M059J (cell line): ENCODE measurements around the gene ITGAE. TPM values are rescaled to one million over a fixed set of nuclear protein-coding genes. Genes with fewer than 3 reads are reported as not detected.
"Not testable (repeated sequence)": the region's sequence is repeated elsewhere in the genome, so short reads cannot be mapped to it uniquely, and the experiment has no call there.

ENCODE experiments used
- DNase-seq: peaks from one replicate; pipeline ENCODE4 v3.0.0-alpha.2; 2012; ENCODE audit warnings: low read depth
- total RNA-seq: library from RNA; depleted of rRNA; stranded (reverse); fragments of >200 nt; shearing (Covaris generic); gene quantifications from 2 replicates; pipeline ENCODE4 v1.2.3, GENCODE V29; 2014

ITGAE gene
- total RNA-seq, 1 experiment from 2014 or later: 38.2 TPM

DNA sequence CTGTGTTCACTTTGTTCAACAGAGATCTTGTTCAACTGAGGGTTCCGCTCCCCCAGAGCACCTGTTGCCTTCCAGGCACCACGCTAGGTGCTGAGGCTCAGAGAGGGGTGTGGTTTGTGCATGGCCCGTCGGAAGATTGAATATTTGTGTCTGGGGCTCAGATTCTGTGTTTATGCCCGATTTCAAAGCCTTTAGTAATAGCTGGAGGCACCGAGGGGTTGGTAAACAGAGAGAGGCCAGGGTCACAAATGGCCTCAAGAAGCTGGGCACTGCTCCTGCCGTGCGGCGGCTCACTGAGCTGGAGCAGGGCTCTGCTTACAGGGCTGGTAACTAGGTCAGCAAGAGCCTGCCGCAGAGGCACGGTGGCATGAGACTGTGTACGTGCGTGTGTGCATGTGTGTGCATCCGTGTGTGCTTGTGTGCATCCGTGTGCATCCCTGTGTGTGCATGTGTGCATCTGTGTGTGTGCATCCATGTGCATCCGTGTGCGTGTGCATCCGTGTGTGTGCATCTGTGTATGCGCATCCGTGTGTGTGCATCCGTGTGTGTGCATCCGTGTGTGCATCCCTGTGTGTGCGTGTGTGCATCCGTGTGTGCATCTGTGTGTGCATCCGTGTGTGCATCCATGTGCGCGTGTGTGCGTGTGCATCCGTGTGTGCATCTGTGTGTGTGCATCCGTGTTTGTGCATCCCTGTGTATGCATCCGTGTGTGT lies 5.4 kb downstream of the ITGAE start:
- peak; percentile 63 for DNase-seq

DNA sequence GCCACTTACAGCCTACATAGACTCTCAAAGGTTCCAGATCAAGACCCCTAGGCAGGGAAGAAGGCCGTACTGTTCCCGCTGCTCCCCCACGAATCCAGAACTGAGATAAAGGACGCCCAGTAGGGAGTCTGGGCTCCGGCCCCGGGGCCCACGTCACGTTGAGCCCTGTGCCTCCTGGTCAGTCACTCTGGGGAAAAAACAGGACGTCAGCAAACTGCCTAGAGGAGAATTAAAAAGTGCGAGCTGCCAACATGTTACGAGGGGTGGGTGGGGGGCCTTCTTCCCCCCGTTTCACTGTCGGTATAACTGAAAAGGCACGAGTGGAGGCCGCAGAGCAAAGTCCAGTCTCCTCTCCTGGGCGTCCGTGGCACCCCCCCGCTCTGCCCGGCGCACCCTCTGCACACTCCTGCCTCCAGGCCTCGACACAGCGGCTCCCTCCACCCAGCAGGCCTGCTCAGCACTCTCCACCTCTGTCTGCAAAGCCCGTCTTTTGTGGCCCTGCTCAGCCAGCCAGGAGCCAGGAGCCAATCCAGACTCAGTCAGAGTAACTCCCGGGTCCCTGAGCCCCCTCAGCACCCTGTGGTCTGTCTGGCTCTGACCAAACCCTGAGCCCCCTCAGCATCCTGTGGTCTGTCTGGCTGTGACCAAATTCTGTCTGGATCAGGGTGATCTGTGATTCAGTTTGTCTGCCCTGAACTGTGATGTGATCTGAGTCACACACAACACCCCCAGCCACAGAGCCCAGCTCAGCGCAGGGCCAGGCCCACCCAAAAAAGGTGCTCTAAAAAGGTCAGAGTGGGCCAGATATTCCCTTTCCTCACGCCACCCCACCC lies 6.2 kb downstream of the ITGAE start:
- peak; percentile 62 for DNase-seq

DNA sequence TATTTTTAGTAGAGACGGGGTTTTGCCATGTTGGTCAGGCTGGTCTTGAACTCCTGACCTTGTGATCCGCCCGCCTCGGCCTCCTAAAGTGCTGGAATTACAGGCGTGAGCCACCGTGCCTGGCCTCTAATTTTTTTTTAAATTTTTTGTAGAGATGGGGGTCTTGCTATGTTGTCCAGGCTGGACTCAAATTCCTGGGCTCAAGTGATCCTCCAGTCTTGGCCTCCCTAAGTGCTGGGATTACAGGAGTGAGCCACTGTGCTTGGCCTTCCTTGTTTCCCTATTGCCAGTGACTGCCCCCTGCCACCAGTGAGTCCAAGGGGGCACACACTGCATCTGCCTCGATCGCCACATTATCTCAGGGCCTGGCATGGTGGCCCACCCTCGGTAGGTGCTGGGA lies 6.8 kb downstream of the ITGAE start:
- DNase-seq: not testable (repeated sequence)

DNA sequence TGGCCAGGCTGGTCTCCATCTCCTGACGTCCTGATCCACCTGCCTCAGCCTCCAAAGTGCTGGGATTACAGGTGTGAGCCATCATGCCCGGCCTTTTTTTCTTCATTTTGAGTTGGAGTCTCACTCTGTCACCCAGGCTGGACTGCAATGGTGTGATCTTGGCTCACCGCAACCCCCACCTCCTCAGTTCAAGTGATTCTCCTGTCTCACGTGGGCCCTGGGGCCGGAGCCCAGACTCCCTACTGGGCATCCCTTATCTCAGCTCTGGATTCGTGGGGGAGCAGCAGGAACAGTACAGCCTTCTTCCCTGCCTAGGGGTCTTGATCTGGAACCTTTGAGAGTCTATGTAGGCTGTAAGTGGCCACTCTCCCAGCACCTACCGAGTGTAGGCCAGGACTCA lies 7.7 kb downstream of the ITGAE start:
- DNase-seq: not testable (repeated sequence)

DNA sequence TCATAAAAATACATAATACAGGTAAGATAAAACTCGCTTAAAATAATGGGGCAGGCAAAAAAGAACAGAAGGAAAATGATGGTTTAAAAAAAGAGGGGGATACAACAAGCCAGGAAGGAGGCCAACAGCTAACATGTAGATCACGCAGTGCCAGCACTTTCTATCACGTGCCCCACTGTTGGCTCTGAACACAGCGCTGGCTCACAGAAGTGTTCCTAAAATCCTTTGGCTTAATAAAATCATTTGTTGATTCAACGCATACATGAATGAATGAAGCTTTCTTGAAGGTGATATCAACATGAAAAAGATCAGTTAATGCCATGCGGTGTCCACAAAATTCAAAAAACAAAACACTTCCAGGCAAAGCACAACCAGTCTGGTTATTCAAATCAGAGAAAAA lies 8.5 kb downstream of the ITGAE start:
- DNase-seq: no peak

DNA sequence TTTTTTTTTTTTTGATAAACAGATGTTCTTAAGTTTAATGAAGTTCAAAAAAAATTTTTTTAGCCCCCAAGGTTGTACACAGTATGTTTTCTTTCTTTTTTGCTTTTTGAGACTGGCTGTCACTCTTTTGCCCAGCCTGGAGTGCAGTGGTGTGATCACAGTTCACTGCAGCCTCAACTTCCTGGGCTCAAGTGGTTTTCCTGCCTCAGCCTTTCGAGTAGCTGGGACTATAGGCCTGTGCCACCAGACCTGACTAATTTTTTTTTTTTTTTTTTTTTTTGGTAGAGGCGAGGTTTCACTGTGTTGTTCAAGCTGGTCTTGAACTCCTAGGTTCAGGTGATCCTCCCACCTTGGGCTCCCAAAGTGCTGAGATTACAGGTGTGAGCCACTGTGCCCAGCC lies 12.8 kb downstream of the ITGAE start:
- peak; percentile 21 for DNase-seq

DNA sequence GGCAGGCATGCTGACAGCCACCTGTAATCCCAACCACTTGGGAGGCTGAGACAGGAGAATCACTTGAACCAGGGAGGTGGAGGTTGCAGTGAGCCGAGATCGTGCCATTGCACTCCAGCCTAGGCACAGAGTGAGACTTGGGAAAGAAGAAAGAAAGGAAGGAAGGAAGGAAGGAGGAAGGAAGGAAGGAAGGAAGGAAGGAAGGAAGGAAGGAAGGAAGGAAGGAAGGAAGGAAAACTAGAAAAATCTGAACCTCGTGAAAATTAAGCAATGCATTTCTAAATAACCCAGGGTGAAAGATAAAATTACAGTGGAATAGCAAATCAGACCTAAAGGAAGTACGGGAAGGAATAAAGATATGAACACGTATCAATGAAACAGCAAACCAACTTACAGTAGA lies 15.7 kb downstream of the ITGAE start:
- DNase-seq: not testable (repeated sequence)

DNA sequence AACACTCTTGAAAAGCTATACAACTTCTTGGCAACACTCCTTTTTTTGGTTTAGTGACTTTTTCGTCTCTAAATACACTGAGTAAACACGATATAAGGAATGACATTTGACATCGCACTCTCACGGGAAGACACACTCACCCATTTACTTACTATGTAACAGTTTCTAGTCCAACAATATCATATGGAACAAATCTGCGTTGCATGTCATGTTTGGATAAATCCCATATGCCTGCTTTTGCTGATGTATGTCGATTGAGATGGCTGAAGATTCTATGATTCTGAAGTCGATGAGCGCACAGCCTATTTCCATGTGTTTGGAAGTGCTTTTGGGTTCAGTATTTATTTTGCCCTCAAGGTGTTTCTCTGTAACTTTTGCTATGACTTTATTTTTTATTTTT lies 18.2 kb downstream of the ITGAE start:
- no peak for DNase-seq

DNA sequence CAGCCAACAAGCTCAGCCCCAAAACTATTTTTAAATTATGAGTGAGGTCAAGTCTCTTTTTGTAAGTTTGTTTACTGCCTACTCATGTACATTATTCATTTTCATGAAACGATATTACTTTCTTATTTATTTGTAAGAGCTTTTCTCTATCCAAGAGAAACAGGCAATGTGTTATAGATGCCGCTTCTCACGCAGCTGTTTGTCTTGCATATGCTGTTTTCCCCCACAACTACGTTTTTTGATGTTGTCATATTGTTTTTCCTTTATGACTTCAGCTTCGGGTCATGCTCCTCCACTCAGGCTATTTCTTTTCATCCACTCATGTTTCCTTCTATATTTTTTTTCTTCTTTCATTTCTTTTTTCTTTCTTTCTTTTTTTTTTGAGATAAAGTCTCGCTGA lies 20.0 kb downstream of the ITGAE start:
- DNase-seq: no peak

DNA sequence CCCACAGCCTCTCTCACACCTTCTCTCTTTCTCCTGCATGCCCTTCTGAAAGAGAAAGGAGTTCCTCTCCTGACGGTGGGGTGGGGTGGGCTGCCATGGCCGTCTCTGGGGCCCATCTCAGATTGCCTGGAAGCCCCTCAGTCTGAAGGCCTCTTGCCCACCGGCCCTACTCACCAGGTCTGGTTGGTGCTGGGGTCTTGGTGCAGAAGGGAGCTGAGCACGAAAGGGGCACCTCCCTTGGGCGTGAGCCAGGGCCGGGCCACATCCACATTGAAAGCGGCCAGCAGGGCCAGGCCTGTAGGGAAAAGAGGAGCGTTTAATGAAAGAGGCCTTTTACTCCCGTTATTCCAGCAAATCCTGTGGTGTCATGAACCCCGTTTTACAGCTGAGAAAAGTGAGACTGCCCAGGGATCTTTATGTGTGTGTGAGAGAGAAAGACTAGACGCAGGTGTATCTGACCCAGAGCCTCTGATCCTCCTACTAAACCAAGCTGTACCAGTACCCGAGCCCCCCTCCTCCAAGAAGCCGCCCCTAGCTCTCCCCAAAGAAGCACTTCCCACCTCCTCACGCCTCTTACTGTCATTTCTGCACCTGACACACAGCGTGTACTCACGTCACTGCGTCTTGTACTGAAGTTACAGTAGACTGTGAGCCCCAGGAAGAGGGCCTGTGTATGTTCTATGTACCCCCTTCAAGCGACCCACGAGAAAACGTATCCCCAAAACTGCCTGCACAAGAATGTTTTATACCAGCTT lies 23.4 kb downstream of the ITGAE start:
- no peak for DNase-seq

DNA sequence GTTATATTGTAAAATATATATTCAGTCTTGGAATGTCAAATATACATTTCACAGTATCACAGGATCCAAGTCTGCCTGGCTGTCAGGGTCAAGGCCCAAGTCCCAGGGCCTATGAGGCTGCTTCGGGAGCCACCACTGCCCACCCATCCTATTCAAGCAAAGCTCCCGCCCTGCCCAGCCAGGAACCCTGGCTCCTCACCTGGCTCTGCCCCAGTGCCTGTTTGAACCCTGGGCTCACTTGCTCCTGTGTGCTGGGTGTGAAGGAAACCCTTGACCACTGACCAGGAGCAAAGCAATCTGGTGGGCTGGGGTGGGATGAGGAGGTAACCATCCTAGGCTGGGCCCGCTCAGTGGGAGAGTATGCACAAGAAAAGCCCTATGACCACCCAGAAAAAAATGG lies 27.0 kb downstream of the ITGAE start:
- DNase-seq: no peak

DNA sequence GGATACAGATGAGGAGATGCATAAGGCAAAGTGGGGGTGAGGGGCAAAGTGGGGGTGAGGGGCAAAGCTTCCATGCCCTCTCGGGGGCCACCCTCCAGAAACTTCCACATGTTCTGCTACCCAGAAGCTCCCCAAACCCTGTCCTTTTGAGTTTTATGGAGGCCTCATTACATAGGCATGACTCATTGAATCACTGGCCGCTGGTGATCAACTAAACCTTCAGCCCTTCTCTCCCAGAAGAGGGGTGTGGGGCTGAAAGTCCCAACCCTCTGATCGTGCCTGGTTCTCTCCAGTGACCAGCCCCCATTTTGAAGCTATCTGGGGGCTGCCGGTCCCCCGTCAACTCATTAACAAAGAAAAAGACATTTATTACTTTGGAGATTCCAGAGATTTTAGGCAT lies 27.5 kb downstream of the ITGAE start:
- peak; percentile 75 for DNase-seq

DNA sequence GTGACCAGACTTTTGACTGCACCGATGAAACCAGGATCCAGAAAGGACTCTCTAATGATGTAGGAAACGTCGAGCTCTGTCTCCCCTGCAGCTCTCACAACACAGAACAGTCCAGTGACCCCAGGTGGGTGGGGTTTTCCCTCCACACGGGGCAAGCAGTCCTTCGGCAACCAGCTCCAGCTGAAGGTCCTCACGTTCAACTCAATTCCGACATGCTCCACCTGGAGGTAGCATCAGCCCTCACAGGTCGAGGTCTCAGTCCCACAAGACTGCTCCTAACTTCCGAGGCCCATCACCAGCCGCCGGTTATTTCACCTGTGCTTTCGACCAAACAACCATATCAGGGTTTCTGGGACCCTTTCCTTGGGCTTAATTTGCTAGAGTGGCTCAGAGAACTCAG lies 28.2 kb downstream of the ITGAE start:
- no peak for DNase-seq

DNA sequence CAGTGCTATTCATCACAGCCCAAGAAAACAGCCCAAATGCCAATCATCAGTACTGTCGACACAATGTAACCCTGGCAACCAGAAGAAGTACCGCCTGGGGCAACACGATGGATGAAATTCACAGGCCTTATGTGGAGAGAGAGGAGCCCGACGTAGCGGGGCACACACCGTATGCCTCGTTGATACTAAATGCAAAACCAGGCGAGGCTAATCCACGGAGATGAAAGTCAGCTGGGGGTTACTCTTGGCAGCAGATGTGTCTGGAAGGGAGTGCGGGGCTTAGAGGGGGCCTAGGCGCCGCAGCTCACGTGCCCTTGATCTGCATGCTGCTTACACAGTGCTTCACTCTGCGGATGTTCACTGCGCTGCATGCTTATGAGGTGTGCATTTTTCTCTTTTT lies 29.8 kb downstream of the ITGAE start:
- DNase-seq: no peak

DNA sequence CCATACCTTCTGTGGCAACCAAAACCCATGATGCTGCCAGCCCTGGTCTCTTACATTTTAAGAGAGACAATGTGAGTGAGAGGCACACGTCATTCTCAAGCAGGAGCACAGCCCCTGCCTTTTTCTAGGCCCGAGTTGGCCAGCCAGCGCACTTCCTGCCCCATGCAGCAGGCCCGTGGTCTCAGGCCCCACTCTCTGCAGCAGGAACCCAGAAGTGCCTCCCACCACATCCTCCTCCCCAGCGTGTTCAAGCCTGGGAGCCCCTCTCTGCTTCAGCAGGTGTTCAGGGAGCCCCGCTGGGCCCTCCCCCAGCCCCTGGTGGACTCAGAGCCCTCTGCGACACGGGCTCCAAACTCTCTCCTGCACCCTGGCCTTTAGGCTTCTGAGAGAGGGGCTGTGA lies 30.5 kb downstream of the ITGAE start:
- no peak for DNase-seq

DNA sequence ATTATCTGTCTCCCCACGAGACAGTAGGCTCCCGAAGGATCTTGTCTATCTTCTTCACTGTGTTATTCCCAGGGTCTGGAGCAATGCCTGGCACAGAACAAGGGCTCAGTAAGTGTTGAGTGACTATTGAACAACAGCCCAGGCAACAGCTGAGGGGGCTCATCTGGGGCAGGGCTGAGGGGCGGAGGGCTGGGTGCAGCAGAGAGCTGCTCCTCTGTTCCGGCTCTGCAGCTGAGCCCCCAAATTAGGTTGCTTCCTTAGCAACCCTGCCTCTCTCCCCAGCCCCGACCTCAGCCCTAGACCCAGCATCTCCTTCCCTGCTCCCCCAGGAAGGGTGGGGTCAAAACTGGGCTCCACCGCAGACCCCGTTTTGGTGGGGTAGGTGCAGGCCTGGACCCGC lies 32.2 kb downstream of the ITGAE start:
- DNase-seq: no peak

DNA sequence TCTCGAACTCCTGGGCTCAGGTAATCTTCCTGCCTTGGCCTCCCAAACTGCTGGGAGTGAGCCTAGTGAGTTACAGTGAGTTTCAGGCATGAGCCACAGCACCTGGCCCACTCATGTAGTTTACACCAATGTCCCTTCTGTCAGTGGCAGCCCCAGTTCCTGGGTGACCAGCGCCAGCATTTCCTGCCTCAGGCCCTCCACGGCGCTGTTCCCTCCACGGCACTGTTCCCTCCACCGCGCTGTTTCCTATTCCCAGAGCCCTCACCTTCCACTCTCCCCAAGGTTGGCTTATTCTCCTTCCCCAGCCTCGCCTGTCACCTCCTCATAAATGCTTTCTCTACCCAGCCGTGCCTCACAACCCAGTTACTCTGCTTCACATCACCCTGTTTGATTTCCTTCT lies 32.6 kb downstream of the ITGAE start:
- no peak for DNase-seq

DNA sequence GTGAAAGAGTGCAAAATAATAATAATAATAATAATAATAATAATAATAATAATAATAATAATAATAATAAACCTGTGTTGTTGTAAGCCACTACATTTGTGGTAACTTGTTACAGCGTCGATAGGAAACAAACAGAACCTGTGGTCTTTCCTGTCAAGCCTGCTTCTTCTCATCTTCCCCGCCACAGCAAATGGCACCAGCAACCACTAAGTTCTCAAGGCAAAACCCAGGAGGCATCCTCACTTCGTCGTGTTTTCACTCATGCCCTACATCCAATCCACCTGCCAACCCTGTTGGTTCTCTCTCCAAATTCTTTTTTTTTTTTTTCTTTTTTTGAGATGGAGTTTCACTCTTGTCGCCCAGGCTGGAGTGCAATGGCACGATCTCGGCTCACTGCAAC lies 34.2 kb downstream of the ITGAE start:
- no peak for DNase-seq

DNA sequence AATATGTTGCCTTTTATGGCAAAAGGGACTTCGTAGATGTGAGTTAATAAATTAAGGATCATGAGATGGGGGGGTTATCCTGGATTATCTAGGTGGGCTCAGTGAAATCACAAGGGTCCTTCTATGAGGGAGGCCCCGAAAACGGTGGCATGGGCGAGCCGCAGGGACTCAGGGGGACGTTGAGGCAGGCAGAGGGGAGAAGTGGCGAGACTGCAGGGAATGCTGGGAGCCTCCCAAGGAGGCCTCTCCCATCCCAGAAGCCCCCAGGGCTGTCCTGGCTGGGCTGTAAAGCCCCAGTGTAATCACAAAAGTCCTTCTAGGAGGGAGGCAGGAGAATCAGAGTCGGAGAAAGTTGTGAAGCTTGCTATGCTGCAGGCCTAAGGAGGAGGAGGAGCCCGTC lies 35.0 kb downstream of the ITGAE start:
- DNase-seq: no peak

DNA sequence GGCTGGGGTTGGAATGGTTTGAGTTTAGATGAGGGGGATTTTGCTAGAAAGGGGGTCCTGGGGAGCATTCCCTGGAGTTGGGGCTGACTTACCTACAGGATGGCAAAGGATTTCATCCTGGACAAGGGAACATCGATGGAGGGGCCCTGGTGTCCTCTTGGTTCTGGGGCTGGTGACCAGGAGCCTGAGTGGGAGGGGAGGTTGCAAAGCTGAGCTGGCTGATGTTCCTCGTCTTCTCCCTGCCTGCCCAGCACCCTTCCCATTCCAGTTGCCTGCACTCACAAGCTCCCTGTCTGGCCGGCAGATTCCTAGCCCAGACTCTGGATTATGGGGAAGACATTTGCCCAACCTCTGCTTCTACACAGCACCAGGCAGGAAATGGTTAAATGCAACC lies 37.2 kb downstream of the ITGAE start:
- no peak for DNase-seq

DNA sequence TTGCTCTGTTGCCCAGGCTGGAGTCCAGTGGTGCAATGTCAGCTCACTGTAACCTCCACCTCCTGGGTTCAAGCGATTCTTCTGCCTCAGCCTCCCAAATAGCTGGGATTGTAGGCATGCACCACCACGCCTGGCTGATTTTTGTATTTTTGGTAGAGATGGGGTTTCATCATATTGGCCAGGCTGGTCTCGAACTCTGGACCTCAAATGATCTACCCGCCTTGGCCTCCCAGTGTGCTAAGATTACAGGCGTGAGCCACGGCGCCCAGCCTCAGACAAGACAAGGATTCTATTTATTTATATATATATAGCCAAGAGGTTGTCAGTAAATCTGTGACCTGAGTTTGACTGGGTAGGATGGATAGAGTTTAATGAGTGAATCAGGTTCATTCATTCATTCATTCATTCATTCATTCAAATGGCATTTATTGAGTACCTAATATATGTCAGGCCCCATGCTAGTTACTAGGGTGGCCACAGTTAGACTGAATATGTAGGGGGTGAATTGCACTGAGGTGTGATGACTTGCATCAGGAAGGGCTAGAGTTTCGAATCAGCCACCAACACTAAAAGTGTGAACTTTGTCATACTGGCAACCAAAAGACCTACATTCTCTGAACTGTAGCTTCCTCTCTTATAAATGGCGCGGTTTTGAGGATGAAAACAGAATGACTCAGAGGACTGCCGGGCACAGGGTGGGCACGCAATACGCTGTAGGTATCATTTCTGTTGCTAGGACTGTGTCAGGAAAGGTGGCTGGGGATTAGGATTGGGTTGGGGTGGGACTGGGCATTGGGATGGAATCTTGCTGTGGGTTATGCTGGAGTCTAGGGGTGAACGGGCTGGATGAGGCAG lies 37.8 kb downstream of the ITGAE start:
- peak; percentile 21 for DNase-seq

DNA sequence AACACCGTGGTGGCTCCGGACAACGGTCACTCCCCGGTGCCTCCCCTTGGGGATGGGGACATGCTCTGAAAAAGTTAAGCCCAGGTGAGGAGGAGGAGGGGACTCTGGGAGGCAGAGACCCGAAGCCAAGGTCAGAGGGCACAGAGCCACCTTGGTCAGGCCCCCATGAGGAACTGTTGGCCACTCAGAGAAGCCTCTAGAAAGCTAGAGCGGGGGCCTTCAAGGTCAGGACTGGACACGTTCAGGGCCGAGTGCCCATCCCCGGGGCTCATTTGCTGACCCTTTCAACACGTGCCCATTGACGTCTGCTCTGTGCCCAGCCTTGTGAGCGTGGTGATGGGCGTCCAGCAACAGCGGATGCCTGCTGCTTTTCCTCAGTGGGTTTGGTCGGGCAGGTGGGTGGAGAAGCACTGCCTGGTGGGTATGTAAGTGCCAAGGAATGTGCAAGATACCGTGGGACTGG lies 39.0 kb downstream of the ITGAE start:
- no peak for DNase-seq
